GM13976 (cell line): ENCODE results near the gene RDH5.

Experiments
- DNase-seq: peaks from one replicate; pipeline ENCODE4 v3.0.0; 2012; ENCODE audit warnings: low spot score
- in situ Hi-C: fragments of 300-500 bp; cut with MboI; formaldehyde crosslinking; loops from one replicate; pipeline ENCODE4 v1.12.0; 2022; ENCODE audit warnings: low sequenced_read_pairs, mixed read lengths, inconsistent platforms; ENCODE audit not compliant: unreplicated experiment
- TF ChIP-seq, protein P1 (sequence below): IDR thresholded peaks from 2 replicates; pipeline ENCODE4 v1.5.1; 2012; ENCODE audit warnings: borderline replicate concordance, mild to moderate bottlenecking; ENCODE audit not compliant: insufficient read depth; ENCODE audit errors: extremely low read depth, missing control alignments, control extremely low read depth

RDH5 gene

GRCh38 chr12:55733021-55733555 is 12.9 kb downstream of the RDH5 start:
- in situ Hi-C loops: loop anchor here (10.0 kb wide), 2 partner anchors 212 to 302 kb away; no protein-coding TSS in a partner anchor
- TF ChIP-seq, protein P1, sequence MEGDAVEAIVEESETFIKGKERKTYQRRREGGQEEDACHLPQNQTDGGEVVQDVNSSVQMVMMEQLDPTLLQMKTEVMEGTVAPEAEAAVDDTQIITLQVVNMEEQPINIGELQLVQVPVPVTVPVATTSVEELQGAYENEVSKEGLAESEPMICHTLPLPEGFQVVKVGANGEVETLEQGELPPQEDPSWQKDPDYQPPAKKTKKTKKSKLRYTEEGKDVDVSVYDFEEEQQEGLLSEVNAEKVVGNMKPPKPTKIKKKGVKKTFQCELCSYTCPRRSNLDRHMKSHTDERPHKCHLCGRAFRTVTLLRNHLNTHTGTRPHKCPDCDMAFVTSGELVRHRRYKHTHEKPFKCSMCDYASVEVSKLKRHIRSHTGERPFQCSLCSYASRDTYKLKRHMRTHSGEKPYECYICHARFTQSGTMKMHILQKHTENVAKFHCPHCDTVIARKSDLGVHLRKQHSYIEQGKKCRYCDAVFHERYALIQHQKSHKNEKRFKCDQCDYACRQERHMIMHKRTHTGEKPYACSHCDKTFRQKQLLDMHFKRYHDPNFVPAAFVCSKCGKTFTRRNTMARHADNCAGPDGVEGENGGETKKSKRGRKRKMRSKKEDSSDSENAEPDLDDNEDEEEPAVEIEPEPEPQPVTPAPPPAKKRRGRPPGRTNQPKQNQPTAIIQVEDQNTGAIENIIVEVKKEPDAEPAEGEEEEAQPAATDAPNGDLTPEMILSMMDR: no peak
- no peak for DNase-seq

- TF ChIP-seq, protein P1: no peak
- no peak for DNase-seq
- in situ Hi-C loops: loop anchor here (10.0 kb wide), 2 partner anchors 211 to 301 kb away; no protein-coding TSS in a partner anchor
Measured at GRCh38 chr12:55733858-55734257, 13.7 kb downstream of the RDH5 start.

- TF ChIP-seq, protein P1: no peak
- no peak for DNase-seq
- in situ Hi-C loops: loop anchor here (10.0 kb wide), 2 partner anchors 210 to 300 kb away; no protein-coding TSS in a partner anchor
Measured at GRCh38 chr12:55734595-55734994, 14.4 kb downstream of the RDH5 start.

- in situ Hi-C loops: loop anchor here (10.0 kb wide), 2 partner anchors 209 to 299 kb away; no protein-coding TSS in a partner anchor
- TF ChIP-seq, protein P1: no peak
- no peak for DNase-seq
Measured at GRCh38 chr12:55736076-55736475, 15.9 kb downstream of the RDH5 start.

GRCh38 chr12:55736780-55737580 is 16.8 kb downstream of the RDH5 start:
- TF ChIP-seq, protein P1: peak; percentile 89
- in situ Hi-C loops: loop anchor here (10.0 kb wide), 2 partner anchors 208 to 298 kb away; no protein-coding TSS in a partner anchor
- peak; percentile 59 for DNase-seq

- no peak for DNase-seq
- in situ Hi-C loops: loop anchor here (10.0 kb wide), 2 partner anchors 207 to 297 kb away; no protein-coding TSS in a partner anchor
- TF ChIP-seq, protein P1: no peak
Measured at GRCh38 chr12:55737581-55738122, 17.5 kb downstream of the RDH5 start.
